LNCAP (cell line): Measurements from ENCODE around the gene KLKB1.

Experiments used
- TF ChIP-seq, protein P1 (sequence below): fragments of 450-650 bp; IDR thresholded peaks from 2 replicates; pipeline ENCODE4 v1.5.1; 2017; ENCODE audit warnings: mild to moderate bottlenecking

Gene KLKB1

DNA sequence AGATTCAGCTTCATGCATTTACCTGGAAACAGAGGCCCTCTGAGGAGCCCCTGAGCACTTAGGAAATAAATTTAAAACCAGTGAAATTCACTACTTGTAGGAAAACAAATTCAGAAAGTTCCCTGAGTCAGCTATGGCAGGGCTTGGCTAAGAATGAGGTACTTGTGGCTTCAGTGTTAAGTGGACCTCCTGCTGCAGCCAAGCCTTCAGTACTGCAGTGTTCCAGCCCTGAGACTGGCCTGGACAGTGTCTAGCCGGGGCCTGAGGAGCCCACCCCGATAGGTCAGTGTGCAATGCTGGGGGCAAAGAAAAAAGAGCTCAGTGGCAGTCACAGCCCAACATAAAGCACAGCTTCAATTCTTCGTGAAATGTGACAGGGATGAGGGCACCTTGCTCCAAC is 80.6 kb downstream of the KLKB1 start:
- TF ChIP-seq, protein P1, sequence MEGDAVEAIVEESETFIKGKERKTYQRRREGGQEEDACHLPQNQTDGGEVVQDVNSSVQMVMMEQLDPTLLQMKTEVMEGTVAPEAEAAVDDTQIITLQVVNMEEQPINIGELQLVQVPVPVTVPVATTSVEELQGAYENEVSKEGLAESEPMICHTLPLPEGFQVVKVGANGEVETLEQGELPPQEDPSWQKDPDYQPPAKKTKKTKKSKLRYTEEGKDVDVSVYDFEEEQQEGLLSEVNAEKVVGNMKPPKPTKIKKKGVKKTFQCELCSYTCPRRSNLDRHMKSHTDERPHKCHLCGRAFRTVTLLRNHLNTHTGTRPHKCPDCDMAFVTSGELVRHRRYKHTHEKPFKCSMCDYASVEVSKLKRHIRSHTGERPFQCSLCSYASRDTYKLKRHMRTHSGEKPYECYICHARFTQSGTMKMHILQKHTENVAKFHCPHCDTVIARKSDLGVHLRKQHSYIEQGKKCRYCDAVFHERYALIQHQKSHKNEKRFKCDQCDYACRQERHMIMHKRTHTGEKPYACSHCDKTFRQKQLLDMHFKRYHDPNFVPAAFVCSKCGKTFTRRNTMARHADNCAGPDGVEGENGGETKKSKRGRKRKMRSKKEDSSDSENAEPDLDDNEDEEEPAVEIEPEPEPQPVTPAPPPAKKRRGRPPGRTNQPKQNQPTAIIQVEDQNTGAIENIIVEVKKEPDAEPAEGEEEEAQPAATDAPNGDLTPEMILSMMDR, result no peak
